GM21360 (cell line): ENCODE measurements around the gene ETFB.

Experiments used
- ATAC-seq: cut with Tn5 transposase; IDR thresholded peaks from one replicate; pipeline ENCODE4 v1.9.1; 2021; ENCODE audit warnings: mild to moderate bottlenecking, moderate library complexity; ENCODE audit not compliant: unreplicated experiment

The ETFB gene

DNA sequence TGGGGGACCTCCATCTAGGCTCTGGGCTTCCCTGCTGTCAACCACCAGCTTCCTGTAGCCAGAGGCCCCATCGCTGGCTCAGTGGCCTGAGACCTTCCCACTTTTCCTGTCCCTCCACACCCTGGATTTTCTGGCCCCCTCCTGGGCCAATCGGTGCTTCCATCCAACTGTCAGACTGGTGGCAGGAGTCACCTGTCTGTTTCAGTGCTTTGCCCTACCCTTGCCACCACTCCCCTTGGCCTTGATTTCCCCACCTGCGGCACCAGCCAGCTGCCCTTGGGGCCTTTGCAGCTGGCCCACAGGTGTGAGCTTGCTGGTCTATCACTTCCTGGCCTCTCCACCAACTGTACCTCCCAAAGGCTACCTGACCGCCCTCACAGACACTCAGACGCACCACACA lies 36.8 kb downstream of the ETFB start:
- ATAC-seq = no peak

DNA sequence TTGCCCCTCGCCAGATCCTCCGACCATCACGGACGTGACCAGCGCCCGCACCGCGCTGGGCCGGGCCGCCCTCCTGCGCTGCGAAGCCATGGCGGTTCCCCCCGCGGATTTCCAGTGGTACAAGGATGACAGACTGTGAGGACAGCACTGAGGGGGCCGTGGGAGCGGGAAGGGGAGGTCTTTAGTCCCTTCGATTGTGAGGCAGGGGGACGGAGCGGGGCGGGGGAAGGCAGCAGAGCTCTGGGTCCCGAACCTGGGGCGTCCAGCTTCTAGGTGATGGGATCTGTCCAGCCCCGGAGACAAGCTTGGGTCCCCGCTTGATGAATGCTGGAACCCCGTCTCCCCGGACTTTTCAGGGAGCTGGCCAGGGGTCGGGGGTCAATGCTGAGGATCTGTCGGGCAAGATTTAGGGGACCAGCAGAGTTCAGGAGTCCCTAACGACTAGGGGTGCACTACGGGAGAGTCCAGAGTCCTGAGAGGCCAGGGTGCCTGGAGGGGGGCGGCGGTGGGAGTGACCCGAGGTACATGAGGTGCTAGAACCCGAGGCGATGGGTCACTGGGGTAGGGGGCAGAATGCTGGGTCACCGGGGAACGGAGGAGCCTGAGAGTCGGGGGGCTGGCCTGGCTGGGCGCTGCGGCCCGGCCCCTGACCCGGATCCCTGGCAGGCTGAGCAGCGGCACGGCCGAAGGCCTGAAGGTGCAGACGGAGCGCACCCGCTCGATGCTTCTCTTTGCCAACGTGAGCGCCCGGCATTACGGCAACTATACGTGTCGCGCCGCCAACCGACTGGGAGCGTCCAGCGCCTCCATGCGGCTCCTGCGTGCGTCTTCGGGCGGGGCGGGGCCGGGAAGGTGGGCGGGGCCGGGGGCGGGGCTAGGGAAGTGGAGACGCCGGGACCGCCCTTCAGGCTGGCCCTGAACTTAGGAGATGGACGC lies 38.9 kb downstream of the ETFB start:
- no peak for ATAC-seq

DNA sequence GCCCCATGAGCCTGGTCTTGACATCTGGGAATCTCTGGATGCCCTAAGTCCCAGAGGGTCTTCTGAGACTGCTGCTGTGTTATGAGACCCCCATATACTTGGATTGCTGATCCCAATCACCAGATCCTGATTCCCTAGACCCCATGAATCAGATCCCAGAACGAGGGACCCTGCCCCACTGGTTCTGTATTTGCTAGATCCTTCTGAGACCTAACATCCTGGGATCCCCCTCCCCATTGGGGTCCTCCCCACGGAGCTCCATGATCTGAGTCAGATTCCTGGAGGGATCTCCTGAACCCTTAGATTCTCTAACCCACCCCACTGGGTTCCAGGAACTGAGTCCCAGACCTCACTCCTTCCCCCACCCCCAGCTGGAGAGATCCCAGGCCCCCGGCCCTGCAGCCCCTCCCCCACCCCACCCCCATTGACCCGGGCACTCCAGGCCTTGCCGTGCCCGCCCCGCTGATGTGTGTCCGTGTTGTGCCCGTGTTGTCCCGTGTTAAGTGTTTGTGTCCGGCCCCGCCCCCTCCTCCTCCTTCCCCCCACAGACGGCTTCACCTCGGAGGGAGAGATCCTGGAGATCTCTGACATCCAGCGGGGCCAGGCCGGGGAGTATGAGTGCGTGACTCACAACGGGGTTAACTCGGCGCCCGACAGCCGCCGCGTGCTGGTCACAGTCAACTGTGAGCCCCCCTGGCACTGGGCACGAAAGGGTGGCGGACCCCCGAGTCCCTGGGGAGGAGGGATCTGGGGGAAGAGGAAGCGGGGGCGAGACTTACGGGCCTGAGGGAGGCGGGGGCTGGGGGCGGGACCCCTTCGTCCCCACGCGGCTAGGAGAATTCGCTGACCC lies 39.7 kb downstream of the ETFB start:
- ATAC-seq = no peak

DNA sequence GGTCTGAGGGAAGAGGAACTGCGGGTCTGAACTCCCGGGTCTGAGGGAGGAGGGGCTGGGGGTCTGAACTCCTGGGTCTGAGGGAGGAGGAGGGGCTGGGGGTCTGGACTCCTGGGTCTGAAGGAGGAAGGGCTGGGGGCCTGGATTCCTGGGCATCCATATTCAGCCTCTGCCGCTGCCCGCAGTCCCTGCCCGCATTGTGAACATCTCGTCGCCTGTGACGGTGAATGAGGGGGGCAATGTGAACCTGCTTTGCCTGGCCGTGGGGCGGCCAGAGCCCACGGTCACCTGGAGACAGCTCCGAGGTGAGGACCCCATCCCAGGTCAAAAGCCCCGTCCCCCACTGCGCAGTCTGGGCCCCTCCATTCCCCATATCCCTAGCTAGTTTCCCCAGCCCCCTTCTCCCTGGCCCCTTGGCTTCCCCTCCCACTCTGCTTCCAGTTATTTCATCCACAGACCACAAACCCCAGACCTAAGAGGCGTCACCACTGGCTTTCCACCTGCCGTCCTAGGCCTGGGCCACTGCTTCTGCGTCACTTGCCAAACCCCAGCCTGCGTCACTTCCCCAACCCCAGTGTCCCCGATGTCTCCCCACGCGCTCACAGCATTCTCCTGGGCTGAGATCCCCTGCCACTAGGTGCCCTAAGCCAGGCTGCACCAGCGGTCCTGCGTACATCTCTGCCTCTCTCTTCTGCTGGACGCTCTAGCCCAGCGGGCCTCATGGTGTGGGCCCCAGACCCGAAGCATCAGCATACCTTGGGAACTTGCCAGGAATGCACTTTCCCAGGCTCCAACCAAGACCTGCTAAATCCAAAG lies 40.8 kb downstream of the ETFB start:
- no peak for ATAC-seq

DNA sequence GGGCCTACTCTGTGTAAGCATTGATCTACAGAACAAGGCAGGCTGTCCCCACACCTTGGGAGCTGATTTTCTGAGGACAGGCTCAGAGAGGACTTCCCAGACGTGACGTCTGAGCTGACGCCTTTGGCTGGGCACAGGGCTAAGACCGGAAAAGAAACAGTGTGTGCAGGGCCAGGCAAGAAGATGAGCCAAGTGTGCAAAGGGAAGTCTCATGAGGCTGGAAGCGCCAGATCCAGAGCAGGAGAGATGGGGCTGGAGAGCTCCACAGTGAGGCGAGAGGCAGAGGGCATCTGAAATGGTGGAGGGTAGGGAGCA lies 42.1 kb downstream of the ETFB start:
- no peak for ATAC-seq

DNA sequence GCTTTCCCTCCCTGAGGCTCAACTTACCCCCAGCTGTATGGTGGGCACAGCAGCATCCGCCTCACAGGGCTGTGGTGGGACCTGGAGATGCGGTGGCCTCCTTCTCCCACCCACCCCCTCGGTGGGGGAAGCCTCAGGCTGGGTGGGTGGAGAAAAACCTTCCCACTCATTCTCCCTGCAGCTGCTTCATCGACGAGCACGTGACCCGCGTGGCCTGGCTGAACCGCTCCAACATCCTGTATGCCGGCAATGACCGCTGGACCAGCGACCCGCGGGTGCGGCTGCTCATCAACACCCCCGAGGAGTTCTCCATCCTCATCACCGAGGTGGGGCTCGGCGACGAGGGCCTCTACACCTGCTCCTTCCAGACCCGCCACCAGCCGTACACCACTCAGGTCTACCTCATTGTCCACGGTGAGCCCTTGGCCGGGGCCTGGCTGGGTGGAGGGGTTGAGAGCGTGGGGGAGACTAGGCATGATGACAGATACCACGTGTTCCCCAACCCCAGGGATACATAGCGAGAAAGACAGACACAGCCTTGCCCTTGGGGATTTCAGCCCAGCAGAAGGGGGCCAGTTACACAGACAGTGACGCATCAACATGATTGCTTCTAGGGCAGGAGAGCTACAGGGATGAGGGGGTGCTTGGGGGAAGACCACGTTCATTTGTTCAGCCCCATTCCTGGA lies 42.6 kb downstream of the ETFB start:
- no peak for ATAC-seq

DNA sequence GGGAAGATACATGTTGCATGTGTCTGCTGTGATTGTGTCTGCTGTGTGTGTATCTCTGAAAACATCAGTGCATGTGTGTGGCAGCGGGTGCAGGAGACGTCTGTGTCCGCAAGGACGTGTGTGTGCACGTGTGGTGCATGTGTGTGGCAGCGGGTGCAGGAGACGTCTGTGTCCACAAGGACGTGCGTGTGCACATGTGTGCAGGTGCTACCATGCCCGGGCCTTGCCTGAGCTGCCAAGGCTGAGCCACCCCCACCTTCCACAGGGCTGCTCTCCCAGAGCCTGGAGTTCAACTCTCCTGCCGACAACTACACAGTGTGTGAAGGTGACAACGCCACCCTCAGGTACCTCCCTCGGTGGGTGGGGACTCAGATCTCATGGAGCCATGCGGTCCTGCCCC lies 44.4 kb downstream of the ETFB start:
- no peak for ATAC-seq

DNA sequence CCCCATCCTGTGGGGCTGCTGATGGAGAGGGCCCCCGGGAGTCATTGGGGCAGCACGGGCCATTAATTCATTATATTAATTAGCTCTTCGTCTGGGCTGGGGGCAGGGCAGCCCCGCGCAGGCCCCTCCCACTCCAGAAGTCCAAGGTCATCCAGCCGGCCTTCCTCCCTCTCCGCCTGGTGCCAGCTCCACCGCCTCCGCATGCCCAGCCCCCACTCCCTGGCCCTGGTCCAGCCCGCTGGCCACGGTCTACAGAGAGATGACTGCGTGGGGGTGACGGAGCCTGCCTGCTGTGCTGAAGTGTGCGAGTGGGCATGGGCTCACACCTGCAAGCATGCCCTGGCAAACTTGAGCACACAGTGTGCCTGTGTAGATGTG lies 45.9 kb downstream of the ETFB start:
- ATAC-seq = no peak

DNA sequence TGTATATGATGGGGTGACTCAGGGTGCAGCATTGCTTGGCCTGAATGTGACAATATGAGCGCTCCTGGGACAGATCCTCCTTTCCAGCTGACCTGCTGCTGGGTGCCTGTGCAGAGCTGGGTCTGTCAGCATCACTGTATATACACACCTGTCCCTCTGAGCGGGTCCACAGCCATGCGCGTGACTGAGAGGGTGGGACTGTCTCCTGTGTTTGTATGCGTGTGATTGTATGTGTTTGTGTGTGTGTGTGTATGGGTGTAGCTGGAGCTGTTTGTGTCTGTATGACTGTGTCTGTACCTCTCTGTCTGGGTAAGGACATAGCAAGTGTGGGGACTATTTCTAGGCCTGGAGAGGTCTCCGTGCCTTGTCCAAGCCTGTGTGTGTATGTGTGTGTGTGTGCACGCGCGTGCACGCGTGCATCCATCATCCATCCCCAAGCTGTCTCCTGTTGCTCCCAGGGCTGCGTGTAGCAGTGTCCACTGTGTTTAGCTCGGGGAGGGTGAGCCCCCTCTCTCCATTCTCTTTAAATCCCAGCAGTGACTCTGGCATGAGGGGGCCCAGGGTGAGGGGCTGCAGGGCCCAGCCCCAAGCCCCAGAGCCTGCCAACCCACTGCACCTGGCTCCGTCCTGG lies 46.4 kb downstream of the ETFB start:
- no peak for ATAC-seq

GRCh38 chr19:51318687-51319648 lies 47.2 kb downstream of the ETFB start:
- ATAC-seq = no peak

- ATAC-seq = no peak
Observed at GRCh38 chr19:51317968-51318367, 48.2 kb downstream of the ETFB start.

DNA sequence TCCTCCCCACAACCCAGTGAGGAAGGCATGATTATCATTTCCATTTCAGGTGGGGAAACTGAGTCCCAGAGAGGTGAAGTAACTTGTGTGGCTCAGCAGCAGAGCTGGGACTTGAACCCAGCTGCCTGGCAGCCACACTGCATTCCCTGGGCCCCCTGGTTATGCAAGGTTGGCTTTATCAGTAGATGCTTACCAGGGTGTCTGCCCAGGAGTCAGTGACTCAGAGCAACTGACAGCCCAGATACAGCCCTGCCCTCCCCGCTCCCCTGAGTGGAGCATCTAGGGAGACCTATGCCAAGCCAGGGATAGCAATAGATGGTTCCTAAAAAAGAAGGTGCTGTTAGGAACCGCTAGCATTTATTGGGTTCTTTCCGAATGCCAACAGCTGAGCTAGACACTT lies 48.8 kb downstream of the ETFB start:
- no peak for ATAC-seq

DNA sequence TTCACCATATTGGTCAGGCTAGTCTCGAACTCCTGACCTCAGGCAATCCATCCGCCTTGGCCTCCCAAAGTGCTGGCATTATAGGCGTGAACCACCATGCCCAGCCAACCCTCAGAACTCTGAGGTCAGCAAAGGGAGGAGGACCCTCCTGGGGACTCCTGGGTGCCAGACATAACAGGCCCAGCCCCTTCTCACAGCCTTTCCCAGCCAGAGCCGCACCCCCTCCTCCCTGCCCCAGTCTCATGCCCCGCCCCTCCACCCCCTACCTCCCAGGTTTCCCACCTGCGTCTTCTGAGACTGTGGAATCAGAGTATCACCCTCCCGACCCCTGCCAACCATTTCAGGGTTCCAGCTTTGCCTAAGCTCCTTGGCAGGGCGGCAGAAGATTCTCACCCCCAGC lies 49.5 kb downstream of the ETFB start:
- no peak for ATAC-seq

GRCh38 chr19:51311351-51312257 lies 54.6 kb downstream of the ETFB start, which contains the start of gene IGLON5:
IGLON5 (plus strand) TSS chr19:51311644; CDS start chr19:51311848, 204 bp downstream.
- ATAC-seq = no peak

- no peak for ATAC-seq
Observed at GRCh38 chr19:51305479-51305878, 60.7 kb downstream of the ETFB start.

GRCh38 chr19:51301266-51301665 lies 64.9 kb downstream of the ETFB start:
- no peak for ATAC-seq

GRCh38 chr19:51297406-51297805 lies 68.8 kb downstream of the ETFB start:
- ATAC-seq = no peak
